Fibroblast of peridontal ligament (primary cell): Measurements from ENCODE around the gene LHFPL2.

Source experiments
- DNase-seq: peaks from one replicate; pipeline ENCODE4 v3.0.0-alpha.2; 2010; ENCODE audit errors: extremely low read depth

Gene LHFPL2

DNA sequence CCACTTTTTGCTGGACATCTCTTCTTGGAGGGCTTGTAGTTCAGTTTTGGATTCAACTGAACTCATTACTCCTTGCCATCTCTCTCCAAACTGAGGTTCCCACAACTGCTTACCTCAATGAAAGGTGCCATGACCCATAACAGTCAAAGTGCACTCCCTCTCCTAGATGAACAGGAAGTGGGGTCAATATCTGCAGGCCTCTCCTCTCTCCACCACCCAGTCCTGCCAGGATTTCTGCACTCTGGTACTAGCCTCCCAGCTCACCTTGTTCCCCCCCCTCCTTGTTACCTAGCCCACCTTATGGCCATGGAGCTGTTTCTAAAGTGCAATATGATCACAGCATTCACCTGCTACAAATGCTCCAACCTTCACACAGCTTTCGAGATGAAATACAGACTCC lies 5.9 kb downstream of the LHFPL2 start:
- DNase-seq, result no peak

- DNase-seq, result no peak
Measured at GRCh38 chr5:78640662-78641474, 7.7 kb downstream of the LHFPL2 start.

- no peak for DNase-seq
Measured at GRCh38 chr5:78639791-78640190, 8.8 kb downstream of the LHFPL2 start.

GRCh38 chr5:78638973-78639669 lies 9.5 kb downstream of the LHFPL2 start:
- DNase-seq, result no peak

DNA sequence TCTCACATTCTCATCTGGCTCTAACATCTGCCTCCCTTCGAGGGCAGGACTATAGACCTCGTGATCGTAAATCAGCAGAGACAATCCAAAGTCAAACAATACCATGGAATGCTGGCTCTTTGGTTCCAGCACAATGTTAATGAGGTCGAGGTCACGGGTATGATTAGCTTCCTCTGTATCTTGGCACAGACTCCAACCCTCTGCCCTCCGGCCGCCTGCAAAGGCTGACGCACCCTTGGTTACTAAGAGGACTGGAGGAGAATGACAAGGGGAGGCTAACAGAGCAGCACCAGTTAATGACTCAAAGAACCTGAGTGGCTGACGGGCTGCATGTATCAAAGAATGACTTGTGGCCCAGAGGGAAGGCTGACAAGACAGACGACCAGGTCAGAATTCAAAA lies 10.1 kb downstream of the LHFPL2 start:
- DNase-seq, result peak; percentile 96

GRCh38 chr5:78637468-78637867 lies 11.1 kb downstream of the LHFPL2 start:
- no peak for DNase-seq

DNA sequence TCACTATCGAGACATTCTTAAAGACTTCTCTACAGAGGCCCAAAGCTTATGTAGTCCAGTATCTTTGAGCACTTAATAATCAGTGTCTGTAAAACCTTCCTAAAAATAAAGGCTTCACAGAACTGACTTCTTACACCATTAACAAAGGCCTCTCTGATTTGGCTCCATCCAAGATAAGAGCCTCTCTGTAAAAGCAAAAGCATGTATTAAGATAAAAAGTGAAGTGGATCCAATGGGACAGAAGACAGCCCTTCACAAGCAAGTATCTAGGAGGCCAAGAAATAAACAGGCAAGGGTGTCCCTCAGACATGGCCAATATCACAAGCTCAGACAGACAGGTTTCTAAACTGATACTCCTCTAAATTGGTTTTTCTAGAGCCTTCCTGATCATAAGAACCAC lies 11.9 kb downstream of the LHFPL2 start:
- no peak for DNase-seq

DNA sequence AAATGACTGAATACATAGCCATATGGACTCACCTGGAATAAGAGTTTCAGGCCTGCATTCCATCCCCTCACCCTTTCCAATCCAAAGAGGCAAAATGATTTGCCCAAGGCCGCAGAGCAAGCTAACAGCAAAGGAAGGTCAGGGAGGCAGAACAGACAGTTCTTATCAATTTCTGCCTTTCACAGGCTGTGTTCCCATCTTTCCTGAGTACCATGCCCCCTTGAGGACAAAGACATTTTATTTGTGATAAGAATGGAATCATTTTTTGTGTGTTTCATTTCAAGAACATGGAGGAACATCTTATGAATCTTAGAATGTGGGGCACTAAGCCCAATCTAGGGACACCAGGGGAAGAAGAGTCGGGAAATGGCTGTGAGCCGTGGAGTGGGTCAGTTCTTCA lies 13.9 kb downstream of the LHFPL2 start:
- DNase-seq, result no peak

GRCh38 chr5:78634229-78634628 lies 14.3 kb downstream of the LHFPL2 start:
- DNase-seq, result no peak

- peak; percentile 76 for DNase-seq
Measured at GRCh38 chr5:78633700-78634099, 14.9 kb downstream of the LHFPL2 start.

DNA sequence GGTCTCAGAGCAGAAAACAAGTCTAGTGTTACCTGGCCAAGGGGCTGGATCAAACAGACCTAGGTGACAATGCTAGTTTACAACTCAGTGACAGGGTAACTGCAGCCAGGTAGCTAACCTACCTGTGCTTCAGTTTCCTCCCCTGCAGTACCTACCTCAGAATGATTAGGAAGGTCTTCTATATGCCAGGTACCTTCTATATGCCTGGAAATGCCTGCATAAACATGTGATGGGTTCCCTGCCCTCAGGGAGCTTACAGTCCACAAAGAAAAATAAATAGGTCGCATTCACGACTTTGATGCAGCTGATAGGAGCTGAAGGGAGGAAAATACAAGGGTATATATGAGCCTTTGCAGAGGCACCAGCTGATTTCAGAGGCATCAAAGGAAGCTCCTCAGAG lies 16.1 kb downstream of the LHFPL2 start:
- no peak for DNase-seq

GRCh38 chr5:78631931-78632330 lies 16.6 kb downstream of the LHFPL2 start:
- DNase-seq, result no peak

DNA sequence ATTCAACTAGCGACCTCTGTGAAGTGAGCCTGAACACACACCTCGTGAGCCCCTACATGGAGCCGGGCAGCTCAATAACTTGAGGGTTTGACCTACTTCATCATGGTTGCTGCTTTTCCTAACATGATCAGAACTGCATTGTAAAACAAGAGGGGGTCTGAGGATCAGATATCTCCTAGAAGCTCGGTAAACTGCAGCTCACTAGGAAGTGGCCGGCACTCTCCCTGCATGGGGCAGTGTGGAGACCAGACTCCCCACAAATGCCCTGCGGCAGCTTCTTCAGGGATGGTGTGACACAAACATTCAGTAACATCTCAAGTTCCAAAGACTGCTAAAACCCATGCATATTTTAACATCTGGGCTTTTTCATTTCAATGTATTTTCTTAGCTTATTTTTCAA lies 18.5 kb downstream of the LHFPL2 start:
- DNase-seq, result no peak

DNA sequence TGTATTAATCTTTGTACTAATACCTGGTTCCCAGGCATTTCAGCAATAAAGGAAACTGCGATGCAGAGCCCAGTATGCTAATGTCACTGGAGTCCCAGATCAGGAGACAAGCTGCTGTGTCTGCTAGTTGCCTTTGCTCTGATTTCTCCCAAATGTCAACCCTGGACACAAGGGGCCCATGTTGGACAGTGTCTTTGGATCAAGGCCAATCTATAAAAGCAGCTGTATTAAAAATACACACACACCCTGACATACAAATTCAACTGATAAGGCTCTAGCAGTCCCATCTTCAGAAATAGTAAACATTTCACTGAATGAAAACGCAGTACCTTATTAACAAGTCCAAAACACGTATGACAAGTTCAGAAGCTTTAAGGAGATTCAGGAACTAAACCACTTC lies 18.9 kb downstream of the LHFPL2 start:
- no peak for DNase-seq

DNA sequence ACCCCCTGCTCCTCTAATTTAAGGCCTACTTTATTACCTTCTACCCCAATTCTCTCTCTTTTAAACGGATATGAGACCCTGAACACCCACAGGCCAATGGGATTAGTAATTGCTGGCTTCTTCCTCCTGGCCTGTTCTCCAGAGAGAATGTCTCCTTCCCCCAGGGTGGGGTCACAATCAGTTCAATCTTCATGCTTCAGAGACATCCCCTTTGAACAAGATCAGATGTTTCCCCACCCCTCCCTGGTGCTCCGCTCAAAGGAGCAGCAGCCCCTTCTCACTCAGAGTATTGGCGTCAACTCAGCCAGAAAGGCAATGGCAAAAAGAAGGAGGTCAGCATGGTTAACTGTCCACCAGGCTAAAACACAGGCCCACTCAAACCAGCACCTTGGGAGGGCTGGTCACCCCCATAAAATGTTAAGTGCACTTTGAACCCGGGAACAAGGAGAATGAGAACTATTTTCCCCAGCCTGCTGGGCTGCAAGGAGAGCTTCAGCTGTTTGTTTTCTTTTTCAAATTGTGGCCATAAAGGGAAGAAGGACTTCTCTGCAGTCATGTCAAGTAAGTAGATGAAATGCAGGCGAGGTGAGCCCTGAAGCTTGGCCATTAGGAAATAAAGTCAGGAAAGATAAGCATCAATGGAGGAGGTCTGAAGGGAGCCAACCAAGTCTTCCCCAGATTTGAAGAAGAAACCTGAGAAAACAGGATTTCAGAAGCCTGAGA lies 20.1 kb downstream of the LHFPL2 start:
- no peak for DNase-seq

- peak; percentile 49 for DNase-seq
Measured at GRCh38 chr5:78627766-78628165, 20.8 kb downstream of the LHFPL2 start.

DNA sequence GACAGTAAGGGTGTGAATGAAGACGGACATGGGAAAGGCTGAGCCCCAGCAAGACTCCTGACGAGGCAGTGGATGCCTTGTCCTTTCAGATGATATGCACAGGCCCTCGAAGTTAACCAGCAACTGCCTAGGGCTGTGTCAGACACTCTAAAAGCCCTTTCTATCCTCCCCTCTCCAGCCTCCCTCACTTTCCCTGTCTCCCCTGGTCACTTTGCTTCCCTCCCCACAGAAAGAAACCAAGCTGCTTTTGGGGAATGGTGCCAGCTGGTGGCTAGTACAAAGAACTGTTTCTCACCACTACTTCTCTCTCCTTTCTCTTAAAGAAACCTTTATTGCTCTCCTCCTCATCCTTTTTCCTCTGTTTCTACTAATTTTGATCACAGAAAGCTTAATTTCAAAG lies 21.4 kb downstream of the LHFPL2 start:
- peak; percentile 37 for DNase-seq

DNA sequence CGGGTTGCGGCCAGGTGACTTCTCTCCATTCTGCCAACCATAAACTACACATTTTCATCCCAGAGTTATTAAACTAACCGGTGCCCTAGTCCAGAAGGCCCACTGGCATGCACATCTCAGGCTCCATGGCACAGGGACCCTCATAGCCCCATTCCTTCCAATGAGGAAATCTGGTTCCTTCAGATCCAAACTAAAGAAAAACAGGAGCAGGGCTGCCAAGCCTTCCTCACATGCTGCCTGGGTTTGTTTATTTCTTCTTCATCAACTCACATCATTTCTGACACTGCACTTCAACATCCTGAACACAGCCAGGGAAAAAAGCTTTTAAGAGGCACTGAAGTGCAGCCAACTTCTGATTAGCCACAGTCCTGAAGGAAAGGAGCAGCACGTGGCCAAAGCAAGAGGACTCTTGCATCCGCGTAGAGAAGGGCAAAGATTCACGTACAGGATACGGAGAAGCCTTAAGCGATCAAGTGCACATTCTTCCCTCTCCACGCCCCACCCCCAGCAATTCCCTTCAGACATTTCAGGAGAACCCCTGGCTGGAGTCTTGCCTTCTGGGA lies 22.5 kb downstream of the LHFPL2 start:
- peak; percentile 80 for DNase-seq

GRCh38 chr5:78624992-78625391 lies 23.6 kb downstream of the LHFPL2 start:
- DNase-seq, result no peak

GRCh38 chr5:78624011-78624541 lies 24.5 kb downstream of the LHFPL2 start:
- DNase-seq, result no peak

- no peak for DNase-seq
Measured at GRCh38 chr5:78622302-78622971, 26.1 kb downstream of the LHFPL2 start.
